Large intestine (tissue), 3 donors: Measurements from ENCODE around the gene FAHD1. TPM values are rescaled to one million over a fixed set of nuclear protein-coding genes. Genes with fewer than 3 reads are reported as not detected.
"Not testable (repeated sequence)": the region's sequence is repeated elsewhere in the genome, so short reads cannot be mapped to it uniquely, and the experiment has no call there.

ENCODE experiments used
- DNase-seq, 2 donors: peaks; one replicate each; pipeline versions ENCODE4 v3.0.0 to v3.0.0-alpha.2; 2013
- H3K27ac ChIP-seq: one replicate; pipeline ENCODE4 v1.5.1; 2013; ENCODE audit warnings: low read length
- H3K27me3 ChIP-seq: 2 replicates; pipeline ENCODE4 v1.6.1; 2013; ENCODE audit warnings: low read length; ENCODE audit not compliant: control insufficient read depth, insufficient read depth
- H3K36me3 ChIP-seq: 2 replicates; pipeline ENCODE4 v1.6.1; 2013; ENCODE audit warnings: low read length; ENCODE audit not compliant: control insufficient read depth, insufficient read depth
- H3K4me1 ChIP-seq: one replicate; pipeline ENCODE4 v1.6.1; 2013; ENCODE audit warnings: low read length; ENCODE audit not compliant: control insufficient read depth, insufficient read depth
- H3K4me3 ChIP-seq: one replicate; pipeline ENCODE4 v1.5.1; 2013; ENCODE audit warnings: low read length
- H3K9me3 ChIP-seq: one replicate; pipeline ENCODE4 v1.6.1; 2013; ENCODE audit warnings: mild to moderate bottlenecking, low read depth, low read length, moderate library complexity; ENCODE audit not compliant: control insufficient read depth
- WGBS: methylation state at CpG from one replicate; pipeline ENCODE4 v1.1.5; 2013; ENCODE audit warnings: low lambda C conversion rate; ENCODE audit not compliant: insufficient coverage; 5-methylcytosine and 5-hydroxymethylcytosine counted together
- polyA plus RNA-seq: library from polyadenylated mRNA; unstranded; fragments of 120-200 nt; gene quantifications from one replicate; pipeline ENCODE4 v1.2.1, GENCODE V29; 2013

FAHD1 gene
- polyA plus RNA-seq, 1 donor = 49.6 TPM

DNA sequence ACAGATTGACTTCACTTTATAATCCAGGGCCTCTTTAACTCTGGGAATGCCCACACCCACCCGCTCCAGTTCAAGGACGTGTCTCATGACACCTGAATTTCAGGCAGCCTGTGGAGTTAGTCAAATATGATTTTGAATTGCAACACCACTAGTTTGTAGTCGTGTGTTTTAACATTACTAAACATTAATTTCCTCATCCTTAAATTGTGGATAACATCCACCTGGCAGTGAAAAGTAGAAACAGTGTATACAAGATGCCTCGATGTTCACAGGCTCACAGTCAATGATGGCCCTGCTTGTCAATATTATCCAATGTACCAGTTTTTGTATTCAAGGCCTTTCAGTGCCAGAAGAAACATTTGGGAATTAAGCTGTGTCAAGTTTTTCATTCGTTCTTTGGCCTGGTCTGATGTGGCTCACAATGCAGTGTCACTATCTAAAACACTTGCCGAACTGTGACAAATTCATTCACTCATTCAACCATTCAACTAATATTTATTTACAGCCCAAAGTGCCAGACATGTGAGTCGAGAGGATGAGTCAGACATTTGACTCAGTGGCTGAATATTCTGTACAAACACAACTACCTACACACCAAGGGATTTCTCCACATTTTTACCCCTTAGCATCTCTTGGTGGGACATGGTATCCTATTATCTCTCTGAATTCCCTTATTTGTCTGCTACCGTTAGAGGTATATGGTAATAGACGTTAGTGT lies 43.5 kb downstream of the FAHD1 start:
- peak in 1 of 2 donors; percentile 22 for DNase-seq
- Histone ChIP-seq H3K4me3 (no peak overlapping the region), H3K27me3 (peaks cover 18% of the 10 kb centered on the region), H3K4me1 (no peaks in the 10 kb centered on the region), H3K27ac (no peak overlapping the region), H3K36me3 (no peaks in the 10 kb centered on the region), H3K9me3 (peaks cover 3% of the 10 kb centered on the region)
- WGBS = no CpG with 5 or more reads among the region's 9 CpGs

DNA sequence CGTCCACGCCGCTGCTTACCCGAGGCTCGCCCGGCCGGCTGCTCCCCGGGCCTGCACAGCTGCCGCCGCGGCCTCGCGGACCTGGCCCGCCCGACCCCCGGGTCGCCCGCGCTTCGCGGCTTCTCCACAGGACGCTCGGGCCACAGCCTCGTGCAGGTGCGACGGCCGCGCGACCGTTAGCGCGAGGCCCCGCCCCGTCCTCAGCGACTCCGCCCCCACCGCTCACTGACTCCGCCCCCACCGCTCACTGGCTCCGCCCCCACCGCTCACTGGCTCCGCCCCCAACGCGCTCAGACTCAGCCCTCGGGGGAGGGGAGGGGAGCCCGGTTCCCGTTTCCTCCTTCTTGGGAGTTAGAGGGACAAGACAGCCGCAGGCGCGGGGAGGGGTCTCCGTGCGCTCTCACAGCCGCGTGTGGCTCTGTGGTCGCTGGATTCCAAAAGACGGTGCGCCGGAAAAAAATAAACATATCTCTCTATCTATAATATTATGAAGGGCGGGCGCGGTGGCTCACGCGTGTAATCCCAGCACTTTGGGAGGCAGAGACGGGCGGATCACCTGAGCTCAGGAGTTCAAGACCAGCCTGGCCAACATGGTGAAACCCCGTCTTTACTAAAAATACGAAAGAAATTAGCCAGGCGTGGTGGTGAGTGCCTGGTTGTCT lies 45.1 kb downstream of the FAHD1 start, which contains the start of gene MEIOB:
MEIOB (minus strand) TSS at position 191 of the 662 bp plus-strand sequence. CDS start 3,989 bp downstream, outside the sequence.
- Histone ChIP-seq H3K4me3 (peak within 1 kb of the TSS; percentile 39), H3K27ac (no peak within 1 kb of the TSS), H3K27me3 (peaks cover 18% of the 10 kb centered on the region), H3K4me1 (no peaks in the 10 kb centered on the region), H3K36me3 (no peaks in the 10 kb centered on the region), H3K9me3 (peaks cover 3% of the 10 kb centered on the region)
- no CpG with 5 or more reads among the region's 68 CpGs for WGBS
- DNase-seq = no peak

DNA sequence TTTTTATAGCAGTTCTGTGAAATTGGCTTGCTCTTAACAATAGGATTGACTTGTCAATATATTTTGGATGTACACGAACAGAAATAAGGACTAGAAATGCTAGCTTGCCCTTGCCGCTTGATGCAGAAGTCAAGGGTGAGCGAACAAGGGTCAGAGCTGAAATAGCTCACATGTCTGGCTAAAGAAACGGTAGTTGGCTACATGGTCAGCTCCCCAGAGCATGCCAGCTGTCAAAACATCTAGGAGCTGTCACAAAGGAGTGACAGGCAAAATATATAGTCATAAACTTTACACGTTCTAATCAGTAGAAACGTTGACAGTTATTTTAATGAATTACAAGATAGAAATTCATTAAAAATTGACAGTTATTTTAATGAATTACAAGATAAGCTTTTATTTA lies 47.8 kb downstream of the FAHD1 start:
- H3K4me3 ChIP-seq = no peak overlapping the region
- WGBS = 25% methylated on average over 2 of the region's 6 CpGs
- DNase-seq = no peak
- no peaks in the 10 kb centered on the region for H3K4me1 ChIP-seq
- H3K36me3 ChIP-seq = no peaks in the 10 kb centered on the region
- H3K27me3 ChIP-seq = peaks cover 28% of the 10 kb centered on the region
- peaks cover 3% of the 10 kb centered on the region for H3K9me3 ChIP-seq
- no peak overlapping the region for H3K27ac ChIP-seq

DNA sequence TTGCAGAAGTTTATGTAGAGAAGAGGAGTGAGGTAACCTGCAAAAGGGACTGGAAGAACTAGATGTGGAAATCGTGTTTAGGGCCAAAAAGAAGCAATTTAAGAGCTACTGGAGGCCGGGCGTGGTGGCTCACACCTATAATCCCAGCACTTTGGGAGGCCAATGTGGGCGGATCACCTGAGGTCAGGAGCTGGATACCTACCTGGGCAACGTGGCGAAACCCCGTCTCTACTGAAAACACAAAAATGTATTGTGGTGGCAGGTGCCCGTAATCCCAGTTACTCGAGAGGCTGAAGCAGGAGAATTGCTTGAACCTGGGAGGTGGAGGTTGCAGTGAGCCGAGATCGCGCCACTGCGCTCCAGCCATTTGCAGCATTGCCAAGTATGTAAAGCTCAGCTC lies 49.1 kb downstream of the FAHD1 start:
- not testable (repeated sequence) for H3K4me1 ChIP-seq, H3K4me3 ChIP-seq, DNase-seq, H3K36me3 ChIP-seq, H3K27ac ChIP-seq, H3K9me3 ChIP-seq
- 90% methylated on average over 2 of the region's 13 CpGs for WGBS
- peaks cover 28% of the 10 kb centered on the region for H3K27me3 ChIP-seq

DNA sequence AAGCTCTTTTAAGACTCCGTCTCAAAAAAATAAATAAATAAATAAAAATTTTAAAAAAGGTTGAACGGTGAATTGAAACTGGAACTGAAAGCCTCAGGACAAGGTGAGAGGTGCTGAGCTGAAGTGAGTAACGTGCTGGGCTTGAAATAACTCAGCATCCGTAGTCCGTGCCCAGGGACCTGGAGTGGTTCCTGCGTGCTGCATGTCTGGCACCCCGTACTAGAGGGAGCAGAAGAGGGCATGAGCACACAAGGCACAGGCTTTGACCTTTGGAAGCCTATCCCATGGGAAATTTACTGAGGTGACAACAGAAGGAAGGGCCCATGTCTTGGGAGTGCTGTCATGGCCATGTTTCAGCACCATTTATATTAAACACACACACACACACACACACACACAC lies 49.5 kb downstream of the FAHD1 start:
- no peak overlapping the region for H3K4me3 ChIP-seq
- no peak for DNase-seq

DNA sequence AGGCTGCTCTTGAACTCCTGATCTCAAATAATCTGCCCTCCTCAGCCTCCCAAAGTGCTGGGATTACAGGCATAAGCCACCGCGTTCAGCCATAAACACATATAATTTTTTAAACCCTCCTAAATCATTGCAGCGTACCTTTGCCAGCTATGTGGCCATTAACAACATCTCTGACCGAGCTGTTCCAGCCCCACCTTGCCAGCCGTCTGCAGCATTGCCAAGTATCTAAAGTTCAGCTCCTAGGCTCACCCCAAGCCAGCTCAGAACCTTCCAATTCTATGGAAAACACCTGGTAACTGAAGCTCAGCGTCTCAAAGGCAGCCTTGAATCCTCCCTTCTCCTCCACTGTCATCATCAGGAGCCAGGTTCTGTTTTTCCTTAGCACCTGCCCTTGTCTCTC lies 50.1 kb downstream of the FAHD1 start:
- no CpG with 5 or more reads among the region's 6 CpGs for WGBS
- Histone ChIP-seq H3K36me3 (no peaks in the 10 kb centered on the region), H3K4me3 (no peak overlapping the region), H3K9me3 (peaks cover 2% of the 10 kb centered on the region), H3K27me3 (peaks cover 27% of the 10 kb centered on the region), H3K4me1 (no peaks in the 10 kb centered on the region), H3K27ac (no peak overlapping the region)
- DNase-seq = no peak

More for the DNA sequence above, 49.5 kb downstream of the FAHD1 start:
- no peaks in the 10 kb centered on the region for H3K36me3 ChIP-seq
- H3K4me1 ChIP-seq = no peaks in the 10 kb centered on the region
- H3K27me3 ChIP-seq = peaks cover 28% of the 10 kb centered on the region
- no CpG with 5 or more reads among the region's 7 CpGs for WGBS
- H3K27ac ChIP-seq = no peak overlapping the region
- H3K9me3 ChIP-seq = peaks cover 3% of the 10 kb centered on the region

DNA sequence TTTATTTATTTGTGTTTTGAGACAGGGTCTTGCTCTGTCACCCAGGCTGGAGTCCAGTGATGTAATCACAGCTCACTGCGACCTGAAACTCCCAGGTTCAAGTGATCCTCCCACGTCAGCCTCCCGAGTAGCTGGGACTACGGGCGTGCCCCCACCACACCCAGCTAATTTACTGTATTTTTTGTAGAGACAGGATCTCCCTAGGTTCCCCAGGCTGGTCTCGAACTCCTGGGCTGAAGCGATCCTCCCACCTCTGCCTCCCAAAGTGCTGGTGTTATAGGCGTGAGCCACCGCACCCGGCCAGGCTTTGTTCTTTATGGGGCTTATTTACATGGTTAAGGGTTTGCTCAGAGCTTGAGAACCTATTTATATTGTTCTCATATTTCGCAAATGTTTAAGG lies 50.8 kb downstream of the FAHD1 start:
- WGBS = no CpG with 5 or more reads among the region's 11 CpGs

DNA sequence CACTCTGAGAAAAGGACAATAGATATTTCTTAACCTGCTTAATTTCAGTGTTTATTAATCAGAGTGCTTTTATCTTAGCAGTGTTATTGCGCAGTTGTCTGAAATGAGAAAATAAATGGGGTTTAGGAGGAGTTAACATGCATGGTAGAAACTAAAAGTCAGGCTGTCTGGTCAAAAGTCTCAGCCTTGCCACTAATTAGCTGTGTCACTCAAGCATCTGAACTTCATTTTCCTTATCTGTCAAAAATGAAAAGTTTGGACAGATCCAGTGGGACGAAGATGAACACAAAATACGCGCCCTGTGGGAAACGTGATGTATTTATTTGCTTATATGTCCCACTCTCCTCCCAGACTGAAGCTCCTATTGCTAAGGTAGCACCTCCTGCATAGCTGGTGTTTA lies 51.2 kb downstream of the FAHD1 start:
- Histone ChIP-seq H3K27ac (no peak overlapping the region), H3K4me1 (no peaks in the 10 kb centered on the region), H3K27me3 (peaks cover 19% of the 10 kb centered on the region), H3K9me3 (no peaks in the 10 kb centered on the region), H3K4me3 (no peak overlapping the region), H3K36me3 (no peaks in the 10 kb centered on the region)
- WGBS = no CpG with 5 or more reads among the region's 5 CpGs
- DNase-seq = no peak

More for the DNA sequence above, 50.8 kb downstream of the FAHD1 start:
- Histone ChIP-seq H3K27ac (no peak overlapping the region), H3K27me3 (peaks cover 20% of the 10 kb centered on the region), H3K4me3 (no peak overlapping the region), H3K4me1 (no peaks in the 10 kb centered on the region), H3K36me3 (no peaks in the 10 kb centered on the region), H3K9me3 (no peaks in the 10 kb centered on the region)
- DNase-seq = no peak

Other genes with a start within 250 kb of the FAHD1 start
- 14.2 TPM for gene IFT140, start 215.1 kb upstream of the FAHD1 start, polyA plus RNA-seq
- gene CRAMP1, start 214.8 kb upstream of the FAHD1 start, polyA plus RNA-seq = 22.0 TPM
- gene JPT2, start 148.9 kb upstream of the FAHD1 start, polyA plus RNA-seq = 52.2 TPM
- 67.8 TPM for gene MAPK8IP3, start 121.0 kb upstream of the FAHD1 start, polyA plus RNA-seq
- gene NME3, start 55.7 kb upstream of the FAHD1 start, polyA plus RNA-seq = 57.7 TPM
- gene EME2, start 54.4 kb upstream of the FAHD1 start, polyA plus RNA-seq = 12.2 TPM
- gene MRPS34, start 54.1 kb upstream of the FAHD1 start, polyA plus RNA-seq = 82.8 TPM
- gene SPSB3, start 44.6 kb upstream of the FAHD1 start, polyA plus RNA-seq = 36.5 TPM
- gene NUBP2, start 44.2 kb upstream of the FAHD1 start, polyA plus RNA-seq = 39.4 TPM
- 8.3 TPM for gene IGFALS, start 33.5 kb upstream of the FAHD1 start, polyA plus RNA-seq
- gene HAGH, start 381 bp upstream of the FAHD1 start, polyA plus RNA-seq = 55.5 TPM
- 0.54 TPM for gene MEIOB, start 45.0 kb downstream of the FAHD1 start, polyA plus RNA-seq
- gene HS3ST6, start 91.2 kb downstream of the FAHD1 start, polyA plus RNA-seq = 0.04 TPM
- gene MSRB1, start 116.0 kb downstream of the FAHD1 start, polyA plus RNA-seq = 38.8 TPM
- 0.22 TPM for gene RPL3L, start 127.5 kb downstream of the FAHD1 start, polyA plus RNA-seq
- 128 TPM for gene NDUFB10, start 132.3 kb downstream of the FAHD1 start, polyA plus RNA-seq
- gene RPS2, start 137.6 kb downstream of the FAHD1 start, polyA plus RNA-seq = 3,022 TPM
- gene RNF151, start 139.7 kb downstream of the FAHD1 start, polyA plus RNA-seq = 0.09 TPM
- gene TBL3, start 144.8 kb downstream of the FAHD1 start, polyA plus RNA-seq = 32.9 TPM
- gene NOXO1, start 154.3 kb downstream of the FAHD1 start, polyA plus RNA-seq = 2.8 TPM
- gene GFER, start 157.0 kb downstream of the FAHD1 start, polyA plus RNA-seq = 48.5 TPM
- gene SYNGR3, start 162.8 kb downstream of the FAHD1 start, polyA plus RNA-seq = 4.2 TPM
- gene ZNF598, start 182.6 kb downstream of the FAHD1 start, polyA plus RNA-seq = 28.9 TPM
- 4.4 TPM for gene NPW, start 192.6 kb downstream of the FAHD1 start, polyA plus RNA-seq
- 32.3 TPM for gene NHERF2, start 199.7 kb downstream of the FAHD1 start, polyA plus RNA-seq
- gene NTHL1, start 220.6 kb downstream of the FAHD1 start, polyA plus RNA-seq = 15.6 TPM
- gene TSC2, start 220.8 kb downstream of the FAHD1 start, polyA plus RNA-seq = 85.9 TPM